K562 (cell line): ENCODE results near the gene SHLD1. TPM values are rescaled to one million over a fixed set of nuclear protein-coding genes. Genes with fewer than 3 reads are reported as not detected.

Source experiments
- ATAC-seq: fragments of 200-7000 bp; cut with Tn5 transposase; 3 replicates; pipeline ENCODE4 v1.9.1; 2020; ENCODE audit warnings: moderate library complexity
- BruUV-seq: library from RNA; stranded (reverse); fragments of 400-500 nt; replicated peaks from 2 replicates; lab custom pipeline; 2021; lab: Mats Ljungman, UMichigan
- CTCF ChIA-PET: fragments of 300-600 bp; formaldehyde crosslinking; extraction: SDS; loops from one replicate; lab custom pipeline; 2021; ENCODE audit warnings: low intra/inter-chr PET ratio; lab: Yijun Ruan, JAX
- POLR2A ChIA-PET: fragments of 300-600, 350-650 bp; sonication (Branson Sonifier 250); formaldehyde crosslinking; extraction: SDS; loops from one replicate; lab custom pipeline; 2021; ENCODE audit warnings: antibody characterized with exemption, inconsistent platforms; lab: Yijun Ruan, JAX
- DNase-seq, 4 experiments: peaks; one replicate each; pipeline versions ENCODE4 v3.0.0 to v3.0.0-alpha.2; 2011 to 2018; ENCODE audit warnings: low spot score in 3 of 4, mixed read lengths in 3 of 4; ENCODE audit errors: extremely low read depth in 1 of 4
- FAIRE-seq: peaks from 2 replicates; lab custom pipeline; 2011; peaks lifted over from hg19 to GRCh38; lab: Jason Lieb, UNC
- H2AFZ ChIP-seq: 2 replicates; pipeline ENCODE4 v1.6.0; 2011; ENCODE audit warnings: low read depth, low read length, control low read depth, inconsistent platforms
- H3K27ac ChIP-seq: fragments of 200-600 bp; 3 replicates; pipeline ENCODE4 v1.8.0; 2011; ENCODE audit warnings: low read depth, mild to moderate bottlenecking, control low read depth, inconsistent platforms, low read length, moderate library complexity, mixed read lengths; ENCODE audit errors: extremely low read depth
- H3K27me3 ChIP-seq, 2 experiments: fragments of 300-600 bp in 1 of 2; 2 replicates in 1 of 2; 3 replicates in 1 of 2; pipeline versions ENCODE4 v1.6.0 to v1.8.0; 2011; ENCODE audit warnings: inconsistent platforms in 2 of 2, low read length in 2 of 2, mild to moderate bottlenecking in 1 of 2, mixed read lengths in 1 of 2, moderate library complexity in 1 of 2; ENCODE audit not compliant: control insufficient read depth in 2 of 2, insufficient read depth in 2 of 2
- H3K36me3 ChIP-seq: fragments of 300-600 bp; 3 replicates; pipeline ENCODE4 v1.8.0; 2011; ENCODE audit warnings: mild to moderate bottlenecking, low read length, inconsistent platforms; ENCODE audit not compliant: control insufficient read depth, insufficient read depth
- H3K4me1 ChIP-seq, 2 experiments: fragments of 200-600 bp in 1 of 2; replicated peaks in 1 of 2; 2 replicates in 1 of 2; 3 replicates in 1 of 2; pipeline versions ENCODE4 v1.5.1 to v1.8.0; 2011; ENCODE audit warnings: inconsistent platforms in 2 of 2, low read length in 2 of 2, mild to moderate bottlenecking in 1 of 2, mixed read lengths in 1 of 2, moderate library complexity in 1 of 2; ENCODE audit not compliant: control insufficient read depth in 2 of 2, insufficient read depth in 2 of 2
- H3K4me2 ChIP-seq: 2 replicates; pipeline ENCODE4 v1.6.1; 2011; ENCODE audit warnings: low read length, control low read depth, inconsistent platforms, mixed read lengths; ENCODE audit not compliant: insufficient read depth
- H3K4me3 ChIP-seq: fragments of 200-600 bp; sonication (generic), shearing (Covaris generic); 2 replicates; pipeline ENCODE4 v1.5.1; 2016; ENCODE audit warnings: control low read depth, inconsistent platforms
- H3K79me2 ChIP-seq: fragments of 200-600 bp; 3 replicates; pipeline ENCODE4 v1.8.0; 2011; ENCODE audit warnings: low read length, inconsistent platforms; ENCODE audit not compliant: control insufficient read depth, insufficient read depth
- H3K9ac ChIP-seq, 2 experiments: 2 replicates each; pipeline versions ENCODE4 v1.6.0 to v1.6.1; 2011; ENCODE audit warnings: low read depth in 2 of 2, low read length in 2 of 2, control low read depth in 1 of 2, inconsistent platforms in 1 of 2, mild to moderate bottlenecking in 1 of 2, mixed read lengths in 1 of 2; ENCODE audit not compliant: insufficient read depth in 1 of 2
- H3K9me1 ChIP-seq: one replicate; pipeline ENCODE4 v1.6.0; 2011; ENCODE audit warnings: inconsistent platforms, mild to moderate bottlenecking, low read length, moderate library complexity; ENCODE audit not compliant: control insufficient read depth, insufficient read depth
- H3K9me3 ChIP-seq: replicated peaks from 2 replicates; pipeline ENCODE4 v1.5.1; 2011; ENCODE audit warnings: low read depth, low read length, inconsistent platforms; ENCODE audit not compliant: control insufficient read depth, insufficient read depth
- H4K20me1 ChIP-seq: replicated peaks from 2 replicates; pipeline ENCODE4 v1.6.1; 2011; ENCODE audit warnings: low read length, inconsistent platforms, mixed read lengths; ENCODE audit not compliant: control insufficient read depth, insufficient read depth
- BDP1 ChIP-seq: IDR thresholded peaks from 3 replicates; pipeline ENCODE4 v1.6.1; 2011; ENCODE audit not compliant: insufficient read length, insufficient read depth
- BMI1 ChIP-seq: fragments of 150-350 bp; IDR thresholded peaks from 2 replicates; pipeline ENCODE4 v1.6.1; 2014; ENCODE audit warnings: low read length
- CEBPG ChIP-seq, 3 experiments: fragments of 200-800 bp in 1 of 3; sonication (Bioruptor generic) in 1 of 3; sonication (generic) in 1 of 3; formaldehyde crosslinking in 1 of 3; IDR thresholded peaks in 2 of 3; conservative IDR thresholded peaks in 1 of 3; 2 replicates each; pipeline versions ENCODE4 v1.6.1 to v1.8.0; 2016 to 2022; ENCODE audit warnings: missing compliant biosample characterization in 2 of 3, missing genetic modification characterization in 2 of 3, mild to moderate bottlenecking in 1 of 3, missing genetic modification reagents in 1 of 3
- CSDE1 ChIP-seq, 2 experiments: fragments of 450-650 bp; IDR thresholded peaks; 2 replicates each; pipeline ENCODE4 v1.6.1; 2016; ENCODE audit warnings: mild to moderate bottlenecking in 1 of 2
- FOXJ2 ChIP-seq: fragments of 200-800 bp; sonication (Bioruptor generic); IDR thresholded peaks from 2 replicates; pipeline ENCODE4 v1.6.1; 2016; ENCODE audit warnings: missing genetic modification characterization, missing compliant biosample characterization
- FOXJ3 ChIP-seq: sonication (generic); formaldehyde crosslinking; IDR thresholded peaks from 2 replicates; pipeline ENCODE4 v1.4.0; 2020; ENCODE audit warnings: mild to moderate bottlenecking, missing genetic modification reagents
- PTTG1 ChIP-seq: fragments of 450-650 bp; IDR thresholded peaks from 2 replicates; pipeline ENCODE4 v1.6.1; 2016; ENCODE audit warnings: low read depth, mild to moderate bottlenecking, missing genetic modification characterization, missing compliant biosample characterization
- RFX1 ChIP-seq: fragments of 450-650 bp; IDR thresholded peaks from 2 replicates; pipeline ENCODE4 v1.6.1; 2016; ENCODE audit warnings: mild to moderate bottlenecking, moderate library complexity
- WGBS: fragments of 100-300 bp; shearing (Covaris generic); methylation state at CpG from one replicate; pipeline ENCODE4 v1.1.6; 2016; ENCODE audit warnings: low coverage, mixed read lengths; ENCODE audit not compliant: insufficient coverage; ENCODE audit errors: missing lambda C conversion rate; 5-methylcytosine and 5-hydroxymethylcytosine counted together
- in situ Hi-C: fragments of 300-500 bp; cut with MboI; formaldehyde crosslinking; loops from 4 replicates; pipeline ENCODE4 v1.15.0; 2018; ENCODE audit warnings: inconsistent platforms, mixed read lengths
- intact Hi-C: fragments of 100-400 bp; cut with micrococcal nuclease; formaldehyde crosslinking; loops from 2 replicates; pipeline ENCODE4 v1.14.2; 2022
- polyA plus RNA-seq, 8 experiments: library from polyadenylated mRNA; depleted of rRNA in 4 of 8; stranded (reverse) in 5 of 8; unstranded in 3 of 8; fragments of >200 nt; fragmentation: Nextera tagmentation in 2 of 8; fragmentation: Illumina TruSeq in 1 of 8; extraction: Ambion mirVana in 2 of 8; extraction: Trizol in 1 of 8; gene quantifications; 2 replicates each; pipeline versions ENCODE4 v1.2.1 to v1.2.3, GENCODE V29; 2011 to 2014; ENCODE audit warnings: inconsistent platforms in 1 of 8, missing spikeins in 1 of 8
- total RNA-seq, 7 experiments: library from RNA; depleted of rRNA in 6 of 7; stranded (reverse); fragments of >200 nt in 6 of 7; fragmentation: Illumina TruSeq in 2 of 7; extraction: Trizol in 2 of 7; gene quantifications; 2 replicates each; pipeline versions ENCODE4 v1.2.1 to v1.2.3, GENCODE V29; 2011 to 2021; ENCODE audit warnings: low replicate concordance in 1 of 7

Gene SHLD1
- total and polyA plus RNA-seq, 9 of the 15 experiments (the other 6 are each of a cell fraction or from before 2014, with no cell fraction given), result 3.7 to 21.6 (median 8.2) TPM

GRCh38 chr20:5714261-5715041 lies 35.8 kb upstream of the SHLD1 start:
- Histone ChIP-seq H3K36me3 (no peaks in the 10 kb centered on the region), H3K79me2 (no peaks in the 10 kb centered on the region), H4K20me1 (no peaks in the 10 kb centered on the region), H3K9me1 (no peaks in the 10 kb centered on the region), H3K4me3 (no peak overlapping the region), H3K9me3 (no peaks in the 10 kb centered on the region), H3K4me1 (peaks cover 0 to 17% of the 10 kb centered on the region in 2 experiments; a peak in 3 of 5 replicates), H3K4me2 (no peak overlapping the region), H3K9ac (no peak overlapping the region), H2AFZ (no peak overlapping the region), H3K27ac (no peak overlapping the region), H3K27me3 (no peaks in the 10 kb centered on the region)
- in situ Hi-C loops, result no loop called here
- intact Hi-C loops, result no loop called here
- TF ChIP-seq CEBPG (CRISPR knock-in tag; IDR thresholded peaks at IDR 0.05) (no peak), CEBPG (tag; conservative IDR thresholded peaks at IDR 0.05 in 1 of 2, IDR thresholded peaks at IDR 0.05 in 1 of 2) (no peak), FOXJ2 (tag) (peak; percentile 73), FOXJ3 (CRISPR knock-in tag) (peak; percentile 65), BMI1 (peak; percentile 79; the same call in 1 of the 2 replicates), CSDE1 (IDR thresholded peaks at IDR 0.05) (peak in 1 of 2 experiments; percentile 82; a peak in 2 of 4 replicates), PTTG1 (tag) (no peak), RFX1 (peak; percentile 99), BDP1 (no peak)
- POLR2A ChIA-PET, result interaction anchor here (1.3 kb wide), 1 partner anchor 9 kb away, joined by 4 read pairs; no protein-coding TSS in a partner anchor
- CTCF ChIA-PET, result no interaction called here
- DNase-seq (peak in 3 of 4 experiments; percentile 15 to 30 (median 19)), FAIRE-seq (peak; percentile 52), ATAC-seq (peak; percentile 69)
- WGBS, result 51% methylated on average over 3 of the region's 4 CpGs
- BruUV-seq, result no TSS peak
